ENCODE results near the gene DRAM2.
"Not testable (repeated sequence)": the region's sequence is repeated elsewhere in the genome, so short reads cannot be mapped to it uniquely, and the experiment has no call there.

DRAM2 gene

DNA sequence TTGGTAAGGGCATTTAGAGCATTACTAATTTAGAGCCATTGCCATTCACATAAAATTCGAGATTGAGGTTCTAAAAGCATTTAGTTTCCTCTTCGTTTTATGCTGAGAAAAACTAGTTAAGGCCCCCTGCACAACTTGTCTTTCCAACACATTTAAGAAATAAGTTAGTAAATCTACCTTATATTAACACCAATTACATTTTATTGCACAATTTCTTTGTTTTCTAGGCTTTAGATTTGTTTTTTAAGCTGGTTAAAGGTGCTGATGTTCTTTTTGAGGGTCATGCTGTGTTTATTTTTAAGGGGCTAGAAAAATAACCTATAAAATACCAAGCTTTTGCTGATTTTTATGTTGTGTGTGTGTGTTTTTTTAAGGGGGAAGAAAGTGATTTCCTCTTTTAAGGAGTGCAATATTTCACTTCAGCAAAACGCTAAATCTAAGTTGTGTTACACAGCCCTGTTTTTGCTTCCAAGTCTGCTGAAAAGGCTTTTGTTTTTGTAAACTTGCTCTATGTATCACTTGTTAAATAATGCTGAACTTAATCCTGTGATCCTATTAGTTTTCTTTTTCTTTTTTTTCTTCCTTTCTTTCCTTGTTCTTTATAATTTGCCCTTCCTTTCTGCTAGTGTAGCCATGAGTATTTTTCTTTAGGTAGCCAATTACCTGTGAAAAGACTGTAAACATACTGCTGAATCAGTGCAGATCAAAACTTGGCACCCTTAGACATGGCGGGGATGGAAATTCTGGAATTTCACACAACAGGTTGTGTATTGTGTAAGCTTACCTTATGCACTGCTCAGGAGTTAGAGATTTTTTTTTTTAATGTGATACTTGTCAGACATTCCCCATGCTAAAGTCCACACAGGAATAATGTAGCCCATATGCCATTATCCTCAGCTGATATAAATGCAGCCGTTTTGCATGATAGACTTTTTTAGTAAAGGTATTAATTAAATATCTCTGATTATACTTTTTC, 1.6 kb upstream of the DRAM2 start:
- no peak for DNase-seq

DNA sequence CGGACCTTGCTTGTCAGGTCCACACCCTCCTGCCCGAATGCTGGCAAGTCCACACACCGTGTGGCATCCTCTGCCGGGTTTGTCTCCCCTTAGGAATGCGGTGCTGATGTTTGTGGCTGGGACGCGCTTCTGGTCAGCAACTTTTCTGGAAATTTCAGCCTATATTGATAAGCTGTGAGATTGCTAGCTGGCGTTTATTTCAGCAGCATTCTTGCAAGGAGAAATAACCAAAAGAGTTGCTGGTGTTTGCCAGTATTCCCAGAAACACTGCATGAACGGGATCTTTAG, 731 bp upstream of the DRAM2 start:
- no peak for DNase-seq

DNA sequence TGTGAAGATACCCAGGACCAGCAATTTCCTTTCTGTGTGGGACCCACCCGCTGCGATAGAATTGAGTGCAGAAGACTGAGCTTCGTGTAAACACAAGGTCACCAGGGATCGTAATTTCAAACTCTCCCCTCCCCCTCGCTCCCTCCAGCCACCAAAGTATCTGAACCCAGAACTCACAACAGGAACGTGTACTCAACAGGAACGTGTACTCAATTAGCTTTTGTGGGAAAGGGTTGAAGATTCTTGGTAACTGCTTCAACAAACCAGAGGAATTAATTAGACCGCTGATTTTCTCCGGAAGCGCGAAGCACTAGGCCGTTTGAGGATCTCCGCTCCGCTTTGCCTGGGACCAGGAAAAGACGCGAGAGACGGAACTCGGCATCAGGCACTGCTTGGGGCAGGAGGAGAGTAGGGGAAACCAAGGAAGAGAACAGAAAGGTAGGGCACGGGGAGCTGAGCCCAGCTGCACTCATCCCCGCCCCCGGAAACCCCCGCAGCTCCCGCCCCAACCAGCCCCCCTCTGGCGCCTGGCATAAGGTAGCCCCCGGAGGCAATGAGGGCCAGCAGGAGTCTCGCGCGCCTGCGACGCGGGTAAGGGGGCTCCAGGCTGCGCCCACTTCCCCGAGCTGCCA, 453 bp downstream of the DRAM2 start:
- no peak for DNase-seq

- no peak for DNase-seq
These were observed 6.0 kb downstream of the DRAM2 start for GRCh38 chr1:111133866-111134265.

- no peak for DNase-seq
These were observed 8.2 kb downstream of the DRAM2 start for GRCh38 chr1:111131693-111132092.

DNA sequence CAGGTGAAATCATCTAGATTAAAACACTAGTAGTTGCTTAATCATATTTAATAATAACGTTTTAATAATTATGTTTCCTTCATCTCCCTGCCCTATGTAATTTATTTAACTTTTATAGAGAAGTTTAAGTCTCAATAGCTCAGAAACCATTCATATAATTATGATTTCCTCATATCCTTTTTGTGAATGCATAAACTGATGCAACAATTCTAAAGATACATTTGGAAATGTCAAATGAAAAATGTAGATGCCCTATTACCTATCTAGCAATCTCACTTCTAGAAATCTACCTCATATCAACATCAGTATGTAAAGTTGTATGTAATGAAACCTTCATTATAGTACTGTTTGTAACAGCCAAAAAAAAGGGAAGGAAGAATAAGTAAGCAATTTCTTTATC, 10.5 kb downstream of the DRAM2 start:
- no peak for DNase-seq

- no peak for DNase-seq
These were observed 11.8 kb downstream of the DRAM2 start for GRCh38 chr1:111127923-111128643.

DNA sequence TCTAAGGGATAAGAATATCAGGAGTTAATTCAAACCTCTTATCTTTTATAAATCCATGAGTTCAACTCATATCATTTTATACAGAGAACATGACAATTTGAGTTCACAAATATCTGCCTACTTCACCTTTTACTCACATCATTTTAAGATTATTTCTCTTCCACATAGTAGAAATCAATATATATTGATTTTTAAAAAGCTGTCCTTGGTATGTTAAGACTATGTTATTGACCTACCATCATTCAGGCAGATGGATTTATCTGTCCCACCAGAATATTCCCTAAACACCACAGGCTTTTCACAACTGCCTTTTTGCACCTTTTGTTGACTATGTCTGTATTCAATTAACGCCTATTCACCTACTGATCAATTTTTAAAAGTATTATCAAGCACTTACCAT, 13.5 kb downstream of the DRAM2 start:
- DNase-seq = no peak

GRCh38 chr1:111116496-111116895, 23.4 kb downstream of the DRAM2 start:
- DNase-seq = no peak

- no peak for DNase-seq
These were observed 29.5 kb downstream of the DRAM2 start for GRCh38 chr1:111110197-111110899.

- DNase-seq = no peak
These were observed 34.9 kb downstream of the DRAM2 start for GRCh38 chr1:111104981-111105380.

DNA sequence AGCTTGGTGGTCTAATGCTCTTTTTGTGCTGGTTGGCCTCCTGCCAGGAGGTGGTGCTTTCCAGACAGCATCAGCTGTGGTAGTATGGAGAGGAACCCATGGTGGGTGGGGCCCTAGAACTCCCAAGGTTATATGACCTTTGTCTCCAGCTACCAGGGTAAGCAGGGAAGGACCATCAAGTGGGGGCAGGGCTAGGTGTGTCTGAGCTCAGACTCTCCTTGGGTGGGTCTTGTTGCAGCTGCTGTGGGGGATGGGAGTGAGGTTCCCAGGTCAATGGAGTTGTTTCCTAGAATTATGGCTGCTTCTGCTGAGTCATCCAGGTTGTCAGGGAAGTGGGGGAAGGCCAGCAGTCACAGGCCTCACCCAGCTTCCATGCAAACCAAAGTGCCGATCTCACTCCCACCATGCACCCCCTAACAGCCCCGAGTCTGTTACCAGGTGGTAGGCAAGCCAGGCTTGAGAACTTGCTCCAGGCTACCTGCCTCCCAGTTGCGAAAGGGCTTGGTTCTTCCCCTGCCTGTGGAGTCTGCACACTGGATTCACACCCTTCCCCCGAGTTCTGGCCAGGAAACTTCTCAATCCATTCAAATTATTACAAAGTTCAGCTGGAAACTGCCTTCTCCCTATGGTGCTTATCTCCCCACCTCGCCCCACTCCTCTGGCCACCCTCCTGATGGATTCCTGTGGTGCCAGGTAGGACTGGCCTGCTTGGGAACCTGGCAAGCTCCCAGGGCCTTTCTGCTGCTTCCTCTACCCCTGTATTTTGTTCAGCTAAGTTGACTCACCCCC, 37.8 kb downstream of the DRAM2 start:
- no peak for DNase-seq

GRCh38 chr1:111099289-111099688, 40.6 kb downstream of the DRAM2 start:
- no peak for DNase-seq

DNA sequence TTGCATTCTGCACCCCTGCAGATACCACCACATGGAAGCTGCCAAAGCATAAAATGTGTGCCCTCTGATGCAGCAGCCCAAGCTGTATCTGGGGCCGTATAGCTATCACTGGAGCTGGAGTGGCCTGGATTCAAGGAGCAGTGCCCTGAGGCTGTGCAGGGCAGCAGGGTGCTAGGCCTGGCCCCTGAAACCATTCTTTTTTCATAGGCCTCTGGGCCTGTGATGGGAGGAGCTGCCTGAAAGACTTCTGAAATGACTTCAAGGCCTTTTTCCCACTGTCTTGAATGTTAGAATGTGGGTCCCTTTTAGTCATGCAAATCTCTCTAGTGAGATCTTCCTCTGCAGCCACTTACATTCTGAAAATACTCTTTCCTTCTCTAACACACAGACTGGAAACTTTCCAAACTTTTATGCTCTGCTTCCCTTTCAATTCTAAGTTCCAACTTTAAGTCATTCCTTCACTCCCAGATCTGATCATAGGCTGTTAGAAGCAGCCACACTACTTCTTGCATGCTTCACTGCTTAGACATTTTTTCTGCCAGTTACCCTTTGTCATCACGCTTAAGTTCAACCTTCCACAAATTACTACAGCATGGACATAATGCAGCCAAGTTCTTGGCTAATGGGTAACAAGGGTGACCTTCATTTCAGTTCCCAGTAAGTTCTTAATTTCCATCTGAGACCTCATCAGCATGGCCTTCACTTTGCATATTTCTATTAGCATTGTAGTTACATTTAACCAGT, 42.4 kb downstream of the DRAM2 start:
- no peak for DNase-seq

DNA sequence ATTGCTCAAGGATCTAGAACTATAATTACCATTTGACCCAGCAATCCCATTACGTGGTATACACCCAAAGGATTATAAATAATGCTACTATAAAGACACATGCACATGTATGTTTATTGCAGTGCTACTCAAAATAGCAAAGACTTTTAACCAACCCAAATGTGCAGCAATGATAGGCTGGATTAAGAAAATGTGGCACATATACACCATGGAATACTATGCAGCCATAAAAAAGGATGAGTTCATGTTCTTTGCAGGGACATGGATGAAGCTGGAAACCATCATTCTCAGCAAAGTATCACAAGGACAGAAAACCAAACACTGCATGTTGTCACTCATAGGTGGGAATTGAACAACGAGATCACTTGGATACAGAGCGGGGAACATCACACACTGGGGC, 44.5 kb downstream of the DRAM2 start:
- not testable (repeated sequence) for DNase-seq

DNA sequence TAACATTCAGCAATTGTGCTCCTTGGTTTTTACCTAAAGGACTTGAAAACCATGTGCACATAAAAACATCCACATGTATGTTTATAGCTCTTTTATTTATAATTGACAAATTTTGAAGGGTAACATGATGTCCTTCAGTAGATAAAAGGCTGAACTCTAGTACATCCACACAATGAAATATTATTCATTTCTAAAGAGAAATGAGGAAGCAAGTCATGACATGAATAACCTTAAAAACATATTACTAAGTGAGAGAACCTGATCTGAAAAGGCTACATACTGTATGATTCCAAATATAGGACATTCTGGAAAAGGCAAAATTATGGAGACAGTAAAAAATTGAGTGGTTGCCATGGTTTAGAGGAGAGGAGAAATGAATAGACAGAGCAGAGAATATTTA, 50.3 kb downstream of the DRAM2 start:
- DNase-seq = no peak

GRCh38 chr1:111085676-111086075, 54.2 kb downstream of the DRAM2 start:
- DNase-seq = no peak

DNA sequence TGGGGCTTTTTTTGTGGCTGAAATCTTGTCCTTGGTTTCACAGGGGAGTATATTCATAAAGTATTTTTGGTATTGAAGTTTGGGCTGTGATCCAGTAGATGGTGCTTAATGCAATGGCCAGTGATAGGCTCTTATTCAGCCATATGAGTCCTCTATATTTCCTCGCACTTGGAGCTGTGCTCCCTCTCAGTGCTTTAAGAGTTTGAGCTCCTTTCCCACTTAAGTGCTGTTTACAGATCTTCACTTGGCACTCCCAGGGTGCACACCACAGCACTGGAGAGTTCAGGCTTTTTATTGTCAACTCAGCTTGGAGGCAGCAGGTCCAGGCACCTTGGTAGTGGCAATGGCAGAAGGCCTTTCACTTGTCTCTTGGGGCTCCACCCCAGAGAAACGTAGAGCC, 54.9 kb downstream of the DRAM2 start:
- no peak for DNase-seq

DNA sequence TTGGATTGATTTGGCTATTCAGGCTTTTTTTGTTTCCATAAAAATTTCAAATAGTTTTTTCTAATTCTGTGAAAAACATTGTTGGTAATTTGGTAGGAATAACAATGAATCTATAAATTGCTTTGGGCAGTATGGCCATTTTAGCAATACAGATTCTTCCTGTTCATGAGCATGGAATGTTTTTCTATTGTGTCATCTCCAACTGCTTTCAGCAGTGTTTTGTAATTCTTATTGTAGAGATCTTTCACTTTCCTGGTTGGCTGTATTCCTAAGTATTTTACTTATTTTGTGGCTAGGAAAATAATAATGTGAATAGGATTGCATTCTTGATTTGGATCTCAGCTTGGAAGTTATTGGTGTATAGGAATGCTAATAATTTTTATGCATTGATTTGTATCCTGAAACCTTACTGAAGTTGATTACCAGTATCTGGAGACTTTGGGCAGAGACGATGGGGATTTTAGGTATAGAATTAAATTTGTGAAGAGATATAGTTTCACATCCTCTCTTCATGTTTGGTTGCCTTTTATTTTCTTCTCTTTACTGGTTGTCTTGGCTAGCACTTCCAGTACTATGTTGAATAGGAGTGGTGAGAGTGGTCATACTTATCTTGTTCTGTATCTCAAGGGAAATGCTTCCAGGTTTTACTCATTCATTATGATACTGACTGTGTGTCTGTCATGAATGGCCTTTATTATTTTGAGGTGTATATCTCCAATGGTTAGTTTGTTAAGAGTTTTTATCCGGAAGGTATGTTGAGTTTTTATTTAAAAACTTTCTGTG, 57.3 kb downstream of the DRAM2 start:
- DNase-seq = no peak

- not testable (repeated sequence) for DNase-seq
These were observed 60.6 kb downstream of the DRAM2 start for GRCh38 chr1:111079329-111079728.

DNA sequence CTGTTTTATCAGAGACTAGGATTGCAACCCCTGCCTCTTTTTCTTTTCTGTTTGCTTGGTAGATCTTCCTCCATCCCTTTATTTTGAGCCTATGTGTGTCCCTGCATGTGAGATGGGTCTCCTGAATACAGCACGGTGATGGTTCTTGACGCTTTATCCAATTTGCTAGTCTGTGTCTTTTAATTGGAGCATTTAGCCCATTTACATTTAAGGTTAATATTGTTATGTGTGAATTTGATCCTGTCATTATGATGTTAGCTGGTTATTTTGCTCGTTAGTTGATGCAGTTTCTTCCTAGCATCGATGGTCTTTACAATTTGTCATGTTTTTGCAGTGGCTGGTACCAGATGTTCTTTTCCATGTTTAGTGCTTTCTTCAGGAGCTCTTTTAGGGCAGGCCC, 62.6 kb downstream of the DRAM2 start:
- DNase-seq = not testable (repeated sequence)
